HEK293 (cell line): ENCODE measurements around the gene HOXB8.
A peak's percentile ranks its signal among the peaks of the same experiment; 100 is the strongest.

Experiments
- CTCF ChIA-PET: fragments of 350-600 bp; formaldehyde crosslinking; extraction: SDS; loops from one replicate; lab custom pipeline; 2021; ENCODE audit warnings: antibody characterized with exemption; lab: Yijun Ruan, JAX
- POLR2A ChIA-PET: fragments of 300-600 bp; formaldehyde crosslinking; extraction: SDS; loops from one replicate; lab custom pipeline; 2020; ENCODE audit warnings: antibody characterized with exemption, inconsistent platforms; lab: Yijun Ruan, JAX
- H3K27ac ChIP-seq: fragments of 200-500 bp; sonication (Bioruptor generic); 2 replicates; pipeline ENCODE4 v1.5.1; 2014; ENCODE audit warnings: low read depth, low read length, control low read depth, inconsistent platforms; ENCODE audit errors: extremely low read depth
- H3K36me3 ChIP-seq, 2 experiments: fragments of 200-500 bp in 1 of 2; sonication (Bioruptor generic) in 1 of 2; 1 replicate in 1 of 2; 2 replicates in 1 of 2; pipeline ENCODE4 v1.5.1; 2014 to 2017; ENCODE audit warnings: inconsistent platforms in 2 of 2, low read length in 2 of 2; ENCODE audit not compliant: control insufficient read depth in 2 of 2, insufficient read depth in 1 of 2
- H3K4me1 ChIP-seq: fragments of 200-500 bp; sonication (Bioruptor generic); 2 replicates; pipeline ENCODE4 v1.5.1; 2014; ENCODE audit warnings: mild to moderate bottlenecking, low read length, inconsistent platforms; ENCODE audit not compliant: control insufficient read depth, insufficient read depth
- H3K4me3 ChIP-seq: 2 replicates; pipeline ENCODE4 v1.5.1; 2011; ENCODE audit warnings: low read depth, mild to moderate bottlenecking, control low read depth, low read length, moderate library complexity
- H3K9me3 ChIP-seq: fragments of 200-500 bp; sonication (Bioruptor generic); 2 replicates; pipeline ENCODE4 v1.5.1; 2014; ENCODE audit warnings: low read depth, low read length, inconsistent platforms; ENCODE audit not compliant: control insufficient read depth, insufficient read depth
- BCL11B ChIP-seq: fragments of 450-650 bp; formaldehyde crosslinking; IDR thresholded peaks from 2 replicates; pipeline ENCODE4 v1.5.1; 2016; ENCODE audit warnings: low read depth, missing biosample characterization, missing genetic modification characterization
- IKZF3 ChIP-seq: fragments of 450-650 bp; IDR thresholded peaks from 2 replicates; pipeline ENCODE4 v1.5.0; 2018; ENCODE audit warnings: missing biosample characterization, mild to moderate bottlenecking, missing genetic modification characterization, moderate library complexity
- KLF10 ChIP-seq: fragments of 450-650 bp; IDR thresholded peaks from 2 replicates; pipeline ENCODE4 v1.5.1; 2018; ENCODE audit warnings: missing biosample characterization, mild to moderate bottlenecking, missing genetic modification characterization
- KLF16 ChIP-seq: fragments of 450-650 bp; formaldehyde crosslinking; IDR thresholded peaks from 2 replicates; pipeline ENCODE4 v1.5.1; 2017; ENCODE audit warnings: missing biosample characterization, missing genetic modification characterization
- KLF9 ChIP-seq: fragments of 450-650 bp; formaldehyde crosslinking; IDR thresholded peaks from 2 replicates; pipeline ENCODE4 v1.5.1; 2016; ENCODE audit warnings: missing biosample characterization, missing genetic modification characterization, low read depth
- PATZ1 ChIP-seq: fragments of 450-650 bp; formaldehyde crosslinking; IDR thresholded peaks from 2 replicates; pipeline ENCODE4 v1.5.1; 2016; ENCODE audit warnings: missing biosample characterization, missing genetic modification characterization
- PRDM1 ChIP-seq: fragments of 450-650 bp; formaldehyde crosslinking; IDR thresholded peaks from 2 replicates; pipeline ENCODE4; 2016; ENCODE audit warnings: missing biosample characterization, missing genetic modification characterization
- SCRT1 ChIP-seq: fragments of 450-650 bp; formaldehyde crosslinking; IDR thresholded peaks from 2 replicates; pipeline ENCODE4 v1.5.1; 2016; ENCODE audit warnings: missing biosample characterization, missing genetic modification characterization, borderline replicate concordance
- TRIM28 ChIP-seq: IDR thresholded peaks from 2 replicates; pipeline ENCODE4 v1.6.1; 2011; ENCODE audit warnings: low read length, control low read depth, borderline replicate concordance
- YY1 ChIP-seq: fragments of 450-650 bp; formaldehyde crosslinking; IDR thresholded peaks from 2 replicates; pipeline ENCODE4 v1.5.1; 2018; ENCODE audit warnings: missing biosample characterization, missing genetic modification characterization
- ZBTB26 ChIP-seq: fragments of 450-650 bp; formaldehyde crosslinking; optimal IDR thresholded peaks from 2 replicates; pipeline ENCODE3; 2016; ENCODE audit warnings: missing biosample characterization, mild to moderate bottlenecking, missing genetic modification characterization
- ZFHX2 ChIP-seq: fragments of 450-650 bp; formaldehyde crosslinking; conservative IDR thresholded peaks from 2 replicates; pipeline ENCODE4 v1.5.1; 2016; ENCODE audit warnings: missing biosample characterization, missing genetic modification characterization
- ZFP41 ChIP-seq: fragments of 450-650 bp; formaldehyde crosslinking; IDR thresholded peaks from 2 replicates; pipeline ENCODE4 v1.5.1; 2016; ENCODE audit warnings: missing biosample characterization, missing genetic modification characterization, borderline replicate concordance
- ZNF112 ChIP-seq: fragments of 450-650 bp; formaldehyde crosslinking; IDR thresholded peaks from 2 replicates; pipeline ENCODE4 v1.5.0; 2017; ENCODE audit warnings: missing biosample characterization, missing genetic modification characterization
- ZNF140 ChIP-seq: fragments of 450-650 bp; formaldehyde crosslinking; IDR thresholded peaks from 2 replicates; pipeline ENCODE4 v1.5.1; 2016; ENCODE audit warnings: missing biosample characterization, missing genetic modification characterization
- ZNF211 ChIP-seq: fragments of 450-650 bp; formaldehyde crosslinking; IDR thresholded peaks from 2 replicates; pipeline ENCODE4 v1.5.1; 2016; ENCODE audit warnings: low read depth, missing biosample characterization, missing genetic modification characterization
- ZNF311 ChIP-seq: fragments of 450-650 bp; formaldehyde crosslinking; IDR thresholded peaks from 2 replicates; pipeline ENCODE4 v1.5.1; 2017; ENCODE audit warnings: missing biosample characterization, missing genetic modification characterization, borderline replicate concordance
- ZNF37A ChIP-seq: fragments of 450-650 bp; IDR thresholded peaks from 2 replicates; pipeline ENCODE4 v1.5.1; 2018; ENCODE audit warnings: missing biosample characterization, missing genetic modification characterization
- ZNF398 ChIP-seq: fragments of 450-650 bp; formaldehyde crosslinking; IDR thresholded peaks from 2 replicates; pipeline ENCODE4 v1.5.1; 2017; ENCODE audit warnings: missing biosample characterization, missing genetic modification characterization
- ZNF416 ChIP-seq: fragments of 450-650 bp; formaldehyde crosslinking; IDR thresholded peaks from 2 replicates; pipeline ENCODE4 v1.5.1; 2016; ENCODE audit warnings: missing biosample characterization, missing genetic modification characterization
- ZNF501 ChIP-seq: fragments of 450-650 bp; formaldehyde crosslinking; IDR thresholded peaks from 2 replicates; pipeline ENCODE4 v1.5.1; 2016; ENCODE audit warnings: missing biosample characterization, missing genetic modification characterization
- ZNF510 ChIP-seq: fragments of 450-650 bp; formaldehyde crosslinking; IDR thresholded peaks from 2 replicates; pipeline ENCODE4 v1.5.1; 2018; ENCODE audit warnings: mild to moderate bottlenecking, missing genetic modification characterization, missing biosample characterization; ENCODE audit not compliant: insufficient replicate concordance
- ZNF513 ChIP-seq: fragments of 450-650 bp; IDR thresholded peaks from 2 replicates; pipeline ENCODE4 v1.5.1; 2018; ENCODE audit warnings: missing biosample characterization, missing genetic modification characterization
- ZNF529 ChIP-seq: fragments of 450-650 bp; formaldehyde crosslinking; IDR thresholded peaks from 2 replicates; pipeline ENCODE4 v1.5.1; 2017; ENCODE audit warnings: missing genetic modification characterization, missing biosample characterization; ENCODE audit not compliant: insufficient replicate concordance
- ZNF558 ChIP-seq: fragments of 450-650 bp; formaldehyde crosslinking; IDR thresholded peaks from 2 replicates; pipeline ENCODE4 v1.5.1; 2016; ENCODE audit warnings: missing biosample characterization, missing genetic modification characterization
- ZNF621 ChIP-seq: fragments of 450-650 bp; formaldehyde crosslinking; IDR thresholded peaks from 2 replicates; pipeline ENCODE4 v1.5.1; 2017; ENCODE audit warnings: missing biosample characterization, missing genetic modification characterization
- ZNF664 ChIP-seq: fragments of 450-650 bp; formaldehyde crosslinking; IDR thresholded peaks from 2 replicates; pipeline ENCODE4 v1.5.1; 2016; ENCODE audit warnings: missing biosample characterization, missing genetic modification characterization
- ZNF670 ChIP-seq: fragments of 450-650 bp; formaldehyde crosslinking; IDR thresholded peaks from 2 replicates; pipeline ENCODE4 v1.5.1; 2016; ENCODE audit warnings: missing biosample characterization, missing genetic modification characterization, low read depth
- ZNF791 ChIP-seq: fragments of 450-650 bp; formaldehyde crosslinking; IDR thresholded peaks from 2 replicates; pipeline ENCODE4 v1.5.1; 2016; ENCODE audit warnings: missing biosample characterization, missing genetic modification characterization
- ZNF792 ChIP-seq: fragments of 450-650 bp; formaldehyde crosslinking; IDR thresholded peaks from 2 replicates; pipeline ENCODE4 v1.5.1; 2016; ENCODE audit warnings: missing biosample characterization, missing genetic modification characterization
- ZNF830 ChIP-seq: fragments of 450-650 bp; IDR thresholded peaks from 2 replicates; pipeline ENCODE4 v1.5.0; 2018; ENCODE audit warnings: missing biosample characterization, missing genetic modification characterization, low read depth, mild to moderate bottlenecking, moderate library complexity
- ZSCAN16 ChIP-seq: fragments of 450-650 bp; formaldehyde crosslinking; IDR thresholded peaks from 2 replicates; pipeline ENCODE4 v1.5.1; 2016; ENCODE audit warnings: missing biosample characterization, missing genetic modification characterization

HOXB8 gene

GRCh38 chr17:48646183-48647102 is 31.4 kb upstream of the HOXB8 start:
- Histone ChIP-seq H3K27ac (peak overlapping the region; percentile 93), H3K4me3 (peak overlapping the region; percentile 80), H3K36me3 (peaks cover 0 to 20% of the 10 kb centered on the region in 2 experiments; a peak in 1 of 3 replicates), H3K4me1 (peaks cover 6% of the 10 kb centered on the region), H3K9me3 (no peaks in the 10 kb centered on the region)
- ChIA-PET POLR2A (interaction anchor here (0.6 to 3.5 kb wide), 8 partner anchors 10 to 349 kb away, joined by 3 to 23 read pairs (median 4); partner anchors contain the start of gene HOXB9), CTCF (interaction anchor here (0.6 to 1.6 kb wide), 5 partner anchors 10 to 383 kb away, joined by 3 to 6 read pairs (median 3); no protein-coding TSS in a partner anchor)
- TF ChIP-seq ZNF501 (tag by site-specific recombination) = peak; percentile 73; the same call in 1 of the 2 replicates
- no peak for TF ChIP-seq ZNF558 (tag by site-specific recombination)
- TF ChIP-seq ZNF398 (tag by site-specific recombination) = peak; percentile 98
- no peak for TF ChIP-seq ZNF670 (tag by site-specific recombination)
- no peak for TF ChIP-seq ZSCAN16 (tag by site-specific recombination)
- no peak for TF ChIP-seq ZNF311
- TF ChIP-seq ZNF112 = no peak
- TF ChIP-seq ZFHX2 (tag by site-specific recombination) = peak; percentile 96
- TF ChIP-seq ZNF529 = no peak
- peak; percentile 31; the same call in 1 of the 2 replicates for TF ChIP-seq BCL11B (tag by site-specific recombination)
- no peak for TF ChIP-seq ZNF664 (tag by site-specific recombination)
- peak; percentile 96 for TF ChIP-seq PATZ1 (tag by site-specific recombination)
- no peak for TF ChIP-seq TRIM28
- peak; percentile 77 for TF ChIP-seq KLF16 (tag by site-specific recombination)
- TF ChIP-seq ZNF211 (tag by site-specific recombination) = no peak
- TF ChIP-seq PRDM1 = peak; percentile 91
- peak; percentile 74; the same call in 1 of the 2 replicates for TF ChIP-seq SCRT1 (tag by site-specific recombination)
- TF ChIP-seq ZNF37A (tag by site-specific recombination) = no peak
- TF ChIP-seq ZNF513 (tag by site-specific recombination) = peak; percentile 8; the same call in 1 of the 2 replicates
- TF ChIP-seq KLF9 = peak; percentile 54
- TF ChIP-seq ZNF510 (tag by site-specific recombination) = no peak
- TF ChIP-seq ZNF416 (tag by site-specific recombination) = no peak
- no peak for TF ChIP-seq ZNF830
- TF ChIP-seq ZNF791 (tag by site-specific recombination) = no peak
- TF ChIP-seq IKZF3 (tag by site-specific recombination) = peak; percentile 28; the same call in 1 of the 2 replicates
- no peak for TF ChIP-seq ZNF792 (tag by site-specific recombination)
- no peak for TF ChIP-seq ZFP41 (tag by site-specific recombination)
- 0 out of 2 replicates have a peak, but pooled peaks have one; percentile 1 for TF ChIP-seq YY1 (tag by site-specific recombination)
- TF ChIP-seq ZBTB26 (tag by site-specific recombination) = peak; percentile 91
- TF ChIP-seq KLF10 (tag by site-specific recombination) = peak; percentile 30; the same call in 1 of the 2 replicates
- no peak for TF ChIP-seq ZNF140 (tag by site-specific recombination)
- no peak for TF ChIP-seq ZNF621 (tag by site-specific recombination)
